AG10803 (cell line): ENCODE measurements around the gene PPP4C.
"Not testable (repeated sequence)": the region's sequence is repeated elsewhere in the genome, so short reads cannot be mapped to it uniquely, and the experiment has no call there.

Experiments
- DNase-seq: peaks from one replicate; pipeline ENCODE4 v3.0.0; 2010; ENCODE audit warnings: low read depth
- H3K4me3 ChIP-seq: 2 replicates; pipeline ENCODE4 v1.5.1; 2011; ENCODE audit warnings: mild to moderate bottlenecking, low read length, control low read depth
- CTCF ChIP-seq: conservative IDR thresholded peaks from 2 replicates; pipeline ENCODE4 v1.5.1; 2011; ENCODE audit warnings: mild to moderate bottlenecking, low read length, control low read depth, inconsistent platforms

The PPP4C gene

GRCh38 chr16:30108059-30108850 is 32.5 kb downstream of the PPP4C start:
- no peak overlapping the region for H3K4me3 ChIP-seq
- DNase-seq, result no peak
- no peak for TF ChIP-seq CTCF

GRCh38 chr16:30110661-30111060 is 34.9 kb downstream of the PPP4C start:
- no peak for TF ChIP-seq CTCF
- no peak overlapping the region for H3K4me3 ChIP-seq
- DNase-seq, result no peak

GRCh38 chr16:30112197-30113030 is 36.6 kb downstream of the PPP4C start:
- TF ChIP-seq CTCF, result peak; percentile 61
- H3K4me3 ChIP-seq, result no peak overlapping the region
- DNase-seq, result peak; percentile 57

GRCh38 chr16:30113031-30113710 is 37.4 kb downstream of the PPP4C start, which contains the start of gene GDPD3:
Gene GDPD3, minus strand, starts transcription at chr16:30113537. Its CDS starts 59 bp downstream, at chr16:30113478.
- DNase-seq, result no peak
- no peak within 1 kb of the TSS for H3K4me3 ChIP-seq

GRCh38 chr16:30113711-30114333 is 38.0 kb downstream of the PPP4C start:
- no peak overlapping the region for H3K4me3 ChIP-seq
- no peak for TF ChIP-seq CTCF
- no peak for DNase-seq

More at GRCh38 chr16:30113031-30113710, 37.4 kb downstream of the PPP4C start, which contains the start of gene GDPD3:
- TF ChIP-seq CTCF, result no peak

- no peak for DNase-seq
- no peak overlapping the region for H3K4me3 ChIP-seq
- no peak for TF ChIP-seq CTCF
Observed at GRCh38 chr16:30114411-30114810, 38.6 kb downstream of the PPP4C start.

GRCh38 chr16:30114833-30115232 is 39.0 kb downstream of the PPP4C start:
- not testable (repeated sequence) for DNase-seq, H3K4me3 ChIP-seq
